Naive B cell (primary cell): ENCODE measurements around the gene HNRNPA1. TPM values are rescaled to one million over a fixed set of nuclear protein-coding genes. Genes with fewer than 3 reads are reported as not detected.

Experiments used
- ATAC-seq, 2 donors: fragments of 150-1000 bp; cut with Tn5 transposase; 2 replicates each; pipeline ENCODE4 v1.10.0; 2021; ENCODE audit warnings: low read depth in 2 of 2, mild to moderate bottlenecking in 2 of 2, moderate library complexity in 2 of 2
- DNase-seq: peaks from one replicate; pipeline ENCODE4 v3.0.0; 2022
- H3K27ac Mint-ChIP-seq, 6 donors: one replicate each; pipeline ENCODE4 v1.8.0; 2020 to 2022; ENCODE audit warnings: mild to moderate bottlenecking in 6 of 6, mixed read lengths in 6 of 6, moderate library complexity in 5 of 6, inconsistent platforms in 2 of 6
- H3K27me3 Mint-ChIP-seq, 3 donors: one replicate each; pipeline ENCODE4 v1.8.0; 2021 to 2022; ENCODE audit warnings: mixed read lengths in 3 of 3, mild to moderate bottlenecking in 1 of 3
- H3K36me3 Mint-ChIP-seq, 2 donors: one replicate each; pipeline ENCODE4 v1.8.0; 2020 to 2022; ENCODE audit warnings: mixed read lengths in 2 of 2, inconsistent platforms in 1 of 2, mild to moderate bottlenecking in 1 of 2
- H3K4me1 Mint-ChIP-seq, 3 donors: one replicate each; pipeline ENCODE4 v1.8.0; 2020 to 2022; ENCODE audit warnings: mixed read lengths in 3 of 3, inconsistent platforms in 1 of 3, mild to moderate bottlenecking in 1 of 3, moderate library complexity in 1 of 3
- H3K4me3 Mint-ChIP-seq, 8 donors: one replicate each; pipeline ENCODE4 v1.8.0; 2020 to 2022; ENCODE audit warnings: mild to moderate bottlenecking in 8 of 8, mixed read lengths in 8 of 8, moderate library complexity in 8 of 8, inconsistent platforms in 2 of 8
- H3K9me3 Mint-ChIP-seq, 7 donors: one replicate each; pipeline ENCODE4 v1.8.0; 2020 to 2022; ENCODE audit warnings: mixed read lengths in 7 of 7, mild to moderate bottlenecking in 5 of 7, inconsistent platforms in 2 of 7, moderate library complexity in 1 of 7
- polyA plus RNA-seq, 6 donors: library from polyadenylated mRNA; unstranded; fragments of 300-500 nt; fragmentation: Illumina TruSeq; gene quantifications; one replicate each; pipeline ENCODE4 v1.2.3, GENCODE V29; 2021; ENCODE audit warnings: low read depth in 6 of 6

HNRNPA1 gene
- polyA plus RNA-seq, 6 donors from 2014 or later = 658 to 830 (median 791) TPM

- no peak for ATAC-seq
- no peak overlapping the region for H3K4me3 Mint-ChIP-seq
- no peaks in the 10 kb centered on the region for H3K9me3 Mint-ChIP-seq
- no peak for DNase-seq
- H3K36me3 Mint-ChIP-seq = no peaks in the 10 kb centered on the region
- peak overlapping the region in 2 of 6 donors; percentile 55 to 87 for H3K27ac Mint-ChIP-seq
- H3K27me3 Mint-ChIP-seq = peaks cover 17 to 21% (median 19%) of the 10 kb centered on the region in 3 donors
- peaks cover 9 to 15% (median 14%) of the 10 kb centered on the region in 3 donors for H3K4me1 Mint-ChIP-seq
These were observed 14.5 kb downstream of the HNRNPA1 start for GRCh38 chr12:54294953-54295566.

- Mint-ChIP-seq H3K27ac (no peak overlapping the region), H3K27me3 (peaks cover 21 to 36% (median 31%) of the 10 kb centered on the region in 3 donors), H3K4me3 (peak overlapping the region in 1 of 8 donors; percentile 50), H3K4me1 (peaks cover 17 to 25% (median 25%) of the 10 kb centered on the region in 3 donors), H3K9me3 (no peaks in the 10 kb centered on the region), H3K36me3 (no peaks in the 10 kb centered on the region)
- DNase-seq (no peak), ATAC-seq (no peak)
These were observed 16.0 kb downstream of the HNRNPA1 start for GRCh38 chr12:54296393-54297099.

GRCh38 chr12:54298904-54299303, 18.4 kb downstream of the HNRNPA1 start:
- H3K27me3 Mint-ChIP-seq = peaks cover 36 to 55% (median 43%) of the 10 kb centered on the region in 3 donors

GRCh38 chr12:54299515-54300224, 19.1 kb downstream of the HNRNPA1 start:
- Mint-ChIP-seq H3K9me3 (no peaks in the 10 kb centered on the region), H3K36me3 (no peaks in the 10 kb centered on the region), H3K27me3 (peaks cover 36 to 55% (median 43%) of the 10 kb centered on the region in 3 donors), H3K4me3 (peak overlapping the region in 1 of 8 donors; percentile 52), H3K27ac (peak overlapping the region in 1 of 6 donors; percentile 20), H3K4me1 (peaks cover 38 to 52% (median 42%) of the 10 kb centered on the region in 3 donors)
- no peak for DNase-seq
- no peak for ATAC-seq

More at GRCh38 chr12:54298904-54299303, 18.4 kb downstream of the HNRNPA1 start:
- Mint-ChIP-seq H3K9me3 (no peaks in the 10 kb centered on the region), H3K4me3 (peak overlapping the region in 1 of 8 donors; percentile 24), H3K4me1 (peaks cover 30 to 44% (median 34%) of the 10 kb centered on the region in 3 donors), H3K27ac (no peak overlapping the region), H3K36me3 (no peaks in the 10 kb centered on the region)
- no peak for ATAC-seq
- DNase-seq = no peak

- no peak for DNase-seq
- no peaks in the 10 kb centered on the region for H3K9me3 Mint-ChIP-seq
- peaks cover 36 to 55% (median 43%) of the 10 kb centered on the region in 3 donors for H3K27me3 Mint-ChIP-seq
- peak overlapping the region in 5 of 8 donors; percentile 1 to 83 (median 58) for H3K4me3 Mint-ChIP-seq
- H3K27ac Mint-ChIP-seq = peak overlapping the region in 1 of 6 donors; percentile 75
- peaks cover 39 to 58% (median 47%) of the 10 kb centered on the region in 3 donors for H3K4me1 Mint-ChIP-seq
- ATAC-seq = no peak
- no peaks in the 10 kb centered on the region for H3K36me3 Mint-ChIP-seq
These were observed 19.8 kb downstream of the HNRNPA1 start for GRCh38 chr12:54300225-54300731.

- peaks cover 39 to 59% (median 47%) of the 10 kb centered on the region in 3 donors for H3K4me1 Mint-ChIP-seq
- peak; percentile 69 to 70 for ATAC-seq
- H3K27ac Mint-ChIP-seq = peak within 1 kb of the TSS in 2 of 6 donors; percentile 53 to 83
- peaks cover 36 to 55% (median 43%) of the 10 kb centered on the region in 3 donors for H3K27me3 Mint-ChIP-seq
- no peaks in the 10 kb centered on the region for H3K9me3 Mint-ChIP-seq
- DNase-seq = no peak
- peak within 1 kb of the TSS in 7 of 8 donors; percentile 56 to 83 (median 67) for H3K4me3 Mint-ChIP-seq
- H3K36me3 Mint-ChIP-seq = no peaks in the 10 kb centered on the region
These were observed 20.4 kb downstream of the HNRNPA1 start, which contains the start of gene NFE2 for GRCh38 chr12:54300732-54301427. NFE2 (minus strand) TSS chr12:54301015; CDS start chr12:54295248, 5,767 bp downstream.

- H3K27me3 Mint-ChIP-seq = peaks cover 36 to 55% (median 43%) of the 10 kb centered on the region in 3 donors
- H3K4me1 Mint-ChIP-seq = peaks cover 39 to 59% (median 47%) of the 10 kb centered on the region in 3 donors
- H3K4me3 Mint-ChIP-seq = peak overlapping the region in 3 of 8 donors; percentile 56 to 83 (median 58)
- no peaks in the 10 kb centered on the region for H3K36me3 Mint-ChIP-seq
- DNase-seq (no peak), ATAC-seq (no peak)
- no peak overlapping the region for H3K27ac Mint-ChIP-seq
- no peaks in the 10 kb centered on the region for H3K9me3 Mint-ChIP-seq
These were observed 21.0 kb downstream of the HNRNPA1 start for GRCh38 chr12:54301428-54302048.

GRCh38 chr12:54303640-54304039, 23.1 kb downstream of the HNRNPA1 start:
- peak overlapping the region in 5 of 8 donors; percentile 64 to 88 (median 71) for H3K4me3 Mint-ChIP-seq
- no peaks in the 10 kb centered on the region for H3K36me3 Mint-ChIP-seq
- H3K9me3 Mint-ChIP-seq = no peaks in the 10 kb centered on the region
- peak overlapping the region in 1 of 6 donors; percentile 13 for H3K27ac Mint-ChIP-seq
- ATAC-seq (no peak), DNase-seq (no peak)
- peaks cover 31 to 52% (median 45%) of the 10 kb centered on the region in 3 donors for H3K27me3 Mint-ChIP-seq
- peaks cover 37 to 62% (median 41%) of the 10 kb centered on the region in 3 donors for H3K4me1 Mint-ChIP-seq

- peak overlapping the region in 2 of 6 donors; percentile 13 to 28 for H3K27ac Mint-ChIP-seq
- H3K9me3 Mint-ChIP-seq = no peaks in the 10 kb centered on the region
- no peaks in the 10 kb centered on the region for H3K36me3 Mint-ChIP-seq
- peaks cover 37 to 62% (median 41%) of the 10 kb centered on the region in 3 donors for H3K4me1 Mint-ChIP-seq
- peak; percentile 65 to 69 for ATAC-seq
- H3K4me3 Mint-ChIP-seq = peak overlapping the region in 7 of 8 donors; percentile 59 to 88 (median 71)
- H3K27me3 Mint-ChIP-seq = peaks cover 26 to 46% (median 39%) of the 10 kb centered on the region in 3 donors
- DNase-seq = no peak
These were observed 23.8 kb downstream of the HNRNPA1 start for GRCh38 chr12:54304187-54304810.

GRCh38 chr12:54306925-54307741, 26.6 kb downstream of the HNRNPA1 start:
- H3K27ac Mint-ChIP-seq = peak overlapping the region in 4 of 6 donors; percentile 4 to 62 (median 32)
- no peaks in the 10 kb centered on the region for H3K36me3 Mint-ChIP-seq
- H3K4me1 Mint-ChIP-seq = peaks cover 21 to 40% (median 23%) of the 10 kb centered on the region in 3 donors
- no peaks in the 10 kb centered on the region for H3K9me3 Mint-ChIP-seq
- ATAC-seq (no peak), DNase-seq (no peak)
- H3K27me3 Mint-ChIP-seq = peaks cover 11 to 22% (median 17%) of the 10 kb centered on the region in 3 donors
- no peak overlapping the region for H3K4me3 Mint-ChIP-seq

GRCh38 chr12:54311051-54311450, 30.5 kb downstream of the HNRNPA1 start:
- Mint-ChIP-seq H3K4me3 (no peak overlapping the region), H3K27me3 (peaks cover 0 to 15% (median 5%) of the 10 kb centered on the region in 3 donors), H3K27ac (no peak overlapping the region), H3K9me3 (no peaks in the 10 kb centered on the region), H3K4me1 (peaks cover 0 to 10% (median 3%) of the 10 kb centered on the region in 3 donors), H3K36me3 (no peaks in the 10 kb centered on the region)
- DNase-seq = no peak
- no peak for ATAC-seq
